MM.1S (cell line): ENCODE data around the gene BCAS3.
A peak's percentile ranks its signal among the peaks of the same experiment; 100 is the strongest.

Experiments
- DNase-seq: peaks from one replicate; pipeline ENCODE4 v3.0.0-alpha.2; 2015
- H2AFZ ChIP-seq: fragments of 300-600 bp; sonication (generic); 2 replicates; pipeline ENCODE4 v1.6.0; 2016; ENCODE audit warnings: antibody characterized with exemption, low read length
- H3F3A ChIP-seq: fragments of 300-600 bp; sonication (generic); 2 replicates; pipeline ENCODE4 v1.6.1; 2016; ENCODE audit warnings: mild to moderate bottlenecking, antibody characterized with exemption, low read length, moderate library complexity, mixed read lengths; ENCODE audit not compliant: insufficient read depth
- H3K27ac ChIP-seq: fragments of 300-600 bp; sonication (generic); 2 replicates; pipeline ENCODE4 v1.5.1; 2016; ENCODE audit warnings: mild to moderate bottlenecking, low read length
- H3K27me3 ChIP-seq: fragments of 300-600 bp; sonication (generic); replicated peaks from 2 replicates; pipeline ENCODE4 v1.6.0; 2016; ENCODE audit warnings: low read length; ENCODE audit not compliant: insufficient read depth
- H3K36me3 ChIP-seq: fragments of 300-600 bp; sonication (generic); replicated peaks from 2 replicates; pipeline ENCODE4 v1.6.1; 2016; ENCODE audit warnings: mild to moderate bottlenecking, low read length, mixed read lengths; ENCODE audit not compliant: insufficient read depth
- H3K4me1 ChIP-seq: fragments of 300-600 bp; sonication (generic); 2 replicates; pipeline ENCODE4 v1.6.1; 2016; ENCODE audit warnings: low read length, mixed read lengths
- H3K4me2 ChIP-seq: fragments of 300-600 bp; sonication (generic); 2 replicates; pipeline ENCODE4 v1.6.0; 2016; ENCODE audit warnings: low read depth, low read length
- H3K4me3 ChIP-seq: fragments of 300-600 bp; sonication (generic); 2 replicates; pipeline ENCODE4 v1.5.1; 2016; ENCODE audit warnings: low read length, mixed read lengths
- H3K79me2 ChIP-seq: fragments of 300-600 bp; sonication (generic); 2 replicates; pipeline ENCODE4 v1.6.1; 2016; ENCODE audit warnings: mixed run types, low read length, mixed read lengths
- H3K9ac ChIP-seq: fragments of 300-600 bp; sonication (generic); 2 replicates; pipeline ENCODE4 v1.6.1; 2016; ENCODE audit warnings: low read length, mixed read lengths
- H3K9me2 ChIP-seq: fragments of 300-600 bp; sonication (generic); replicated peaks from 2 replicates; pipeline ENCODE4 v1.6.1; 2016; ENCODE audit warnings: mild to moderate bottlenecking, low read length, mixed read lengths; ENCODE audit not compliant: insufficient read depth
- H3K9me3 ChIP-seq: fragments of 300-600 bp; sonication (generic); replicated peaks from 2 replicates; pipeline ENCODE4 v1.6.1; 2016; ENCODE audit warnings: mild to moderate bottlenecking, low read length, mixed read lengths; ENCODE audit not compliant: insufficient read depth
- H4K20me1 ChIP-seq: fragments of 300-600 bp; sonication (generic); 2 replicates; pipeline ENCODE4 v1.6.1; 2016; ENCODE audit warnings: mild to moderate bottlenecking, low read length, moderate library complexity, mixed read lengths; ENCODE audit not compliant: insufficient read depth
- EZH2 ChIP-seq: fragments of 300-600 bp; sonication (generic); optimal IDR thresholded peaks from 2 replicates; pipeline ENCODE3; 2017; ENCODE audit warnings: low read depth, mild to moderate bottlenecking, antibody characterized with exemption, low read length, mixed read lengths
- EZH2phosphoT487 ChIP-seq: fragments of 300-600 bp; sonication (generic); IDR thresholded peaks from 2 replicates; pipeline ENCODE4 v1.6.1; 2018; ENCODE audit warnings: antibody characterized with exemption, low read length
- TF ChIP-seq, protein P1 (sequence below): fragments of 300-600 bp; sonication (generic); IDR thresholded peaks from 2 replicates; pipeline ENCODE4 v1.5.1; 2016; ENCODE audit warnings: antibody characterized with exemption, low read length, mixed read lengths

BCAS3 gene

DNA sequence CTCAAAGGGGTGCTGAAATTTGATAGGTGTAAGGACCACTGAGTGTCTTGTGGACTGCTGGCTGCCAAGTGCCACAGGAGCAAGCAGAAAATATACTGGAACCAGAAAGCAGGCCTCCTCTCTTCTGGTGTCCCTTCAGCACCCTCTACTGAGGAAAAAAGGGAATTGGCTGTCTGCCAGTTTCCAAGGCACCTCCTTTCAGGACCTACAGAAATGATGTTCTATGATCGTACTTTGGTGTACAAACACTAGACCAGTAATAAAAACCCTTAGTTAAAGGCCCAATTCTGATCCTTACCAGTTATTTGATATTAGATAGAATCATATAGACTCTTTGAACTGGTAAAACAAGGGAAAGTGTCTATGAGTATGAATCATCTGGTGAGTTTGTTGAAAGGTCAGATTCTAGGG, 35.8 kb upstream of the BCAS3 start:
- TF ChIP-seq EZH2phosphoT487 (no peak), EZH2 (no peak)
- TF ChIP-seq, protein P1, sequence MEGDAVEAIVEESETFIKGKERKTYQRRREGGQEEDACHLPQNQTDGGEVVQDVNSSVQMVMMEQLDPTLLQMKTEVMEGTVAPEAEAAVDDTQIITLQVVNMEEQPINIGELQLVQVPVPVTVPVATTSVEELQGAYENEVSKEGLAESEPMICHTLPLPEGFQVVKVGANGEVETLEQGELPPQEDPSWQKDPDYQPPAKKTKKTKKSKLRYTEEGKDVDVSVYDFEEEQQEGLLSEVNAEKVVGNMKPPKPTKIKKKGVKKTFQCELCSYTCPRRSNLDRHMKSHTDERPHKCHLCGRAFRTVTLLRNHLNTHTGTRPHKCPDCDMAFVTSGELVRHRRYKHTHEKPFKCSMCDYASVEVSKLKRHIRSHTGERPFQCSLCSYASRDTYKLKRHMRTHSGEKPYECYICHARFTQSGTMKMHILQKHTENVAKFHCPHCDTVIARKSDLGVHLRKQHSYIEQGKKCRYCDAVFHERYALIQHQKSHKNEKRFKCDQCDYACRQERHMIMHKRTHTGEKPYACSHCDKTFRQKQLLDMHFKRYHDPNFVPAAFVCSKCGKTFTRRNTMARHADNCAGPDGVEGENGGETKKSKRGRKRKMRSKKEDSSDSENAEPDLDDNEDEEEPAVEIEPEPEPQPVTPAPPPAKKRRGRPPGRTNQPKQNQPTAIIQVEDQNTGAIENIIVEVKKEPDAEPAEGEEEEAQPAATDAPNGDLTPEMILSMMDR, result peak; percentile 67
- H3K79me2 ChIP-seq, result peaks cover 69% of the 10 kb centered on the region
- no peak overlapping the region for H3K4me2 ChIP-seq
- no peak overlapping the region for H2AFZ ChIP-seq
- no peak overlapping the region for H3K27ac ChIP-seq
- no peaks in the 10 kb centered on the region for H3K9me2 ChIP-seq
- no peaks in the 10 kb centered on the region for H4K20me1 ChIP-seq
- no peak overlapping the region for H3K9ac ChIP-seq
- DNase-seq, result peak; percentile 65
- H3K9me3 ChIP-seq, result no peaks in the 10 kb centered on the region
- H3K36me3 ChIP-seq, result no peaks in the 10 kb centered on the region
- no peaks in the 10 kb centered on the region for H3K4me1 ChIP-seq
- H3K4me3 ChIP-seq, result no peak overlapping the region
- H3K27me3 ChIP-seq, result no peaks in the 10 kb centered on the region
- H3F3A ChIP-seq, result peaks cover 2% of the 10 kb centered on the region; the same call in 1 of the 2 replicates

DNA sequence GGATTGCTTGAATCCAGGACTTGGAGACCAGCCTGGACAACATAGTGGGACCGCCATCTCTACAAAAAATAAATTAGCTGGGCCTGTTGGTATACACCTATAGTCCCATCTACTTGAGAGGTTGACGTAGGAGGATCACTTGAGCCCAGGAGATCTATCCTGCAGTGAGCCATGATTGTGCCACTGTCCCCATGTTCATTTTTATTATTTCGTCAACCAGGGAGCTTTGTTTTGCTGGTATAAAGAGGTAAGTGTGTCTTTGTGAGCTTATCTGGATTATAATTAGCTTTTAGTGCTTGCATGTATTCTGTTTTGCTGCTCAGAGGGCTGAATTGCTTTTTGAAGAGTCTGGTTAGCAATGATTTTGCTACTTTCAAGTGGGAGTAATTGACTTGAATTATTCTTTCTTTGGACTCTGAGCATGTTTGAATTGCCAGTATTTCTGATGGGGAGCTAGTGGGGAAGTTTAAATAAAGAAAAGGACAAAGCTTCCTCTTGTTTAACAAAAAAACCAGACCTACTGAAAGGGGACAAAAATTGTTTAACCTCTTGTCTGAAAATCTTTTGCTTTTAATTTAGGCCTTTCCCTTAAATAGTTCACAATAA, 31.6 kb upstream of the BCAS3 start:
- no peaks in the 10 kb centered on the region for H3K9me3 ChIP-seq
- no peak overlapping the region for H3K4me3 ChIP-seq
- no peak overlapping the region for H2AFZ ChIP-seq
- peaks cover 59% of the 10 kb centered on the region for H3K79me2 ChIP-seq
- peaks cover 4% of the 10 kb centered on the region; the same call in 1 of the 2 replicates for H3K36me3 ChIP-seq
- H3F3A ChIP-seq, result peaks cover 2% of the 10 kb centered on the region; the same call in 1 of the 2 replicates
- no peaks in the 10 kb centered on the region for H3K27me3 ChIP-seq
- no peak for TF ChIP-seq EZH2phosphoT487
- TF ChIP-seq, protein P1, result no peak
- no peak for TF ChIP-seq EZH2
- no peak for DNase-seq
- H3K27ac ChIP-seq, result no peak overlapping the region
- H3K9me2 ChIP-seq, result no peaks in the 10 kb centered on the region
- H4K20me1 ChIP-seq, result no peaks in the 10 kb centered on the region
- H3K9ac ChIP-seq, result no peak overlapping the region
- no peaks in the 10 kb centered on the region for H3K4me1 ChIP-seq
- H3K4me2 ChIP-seq, result no peak overlapping the region

DNA sequence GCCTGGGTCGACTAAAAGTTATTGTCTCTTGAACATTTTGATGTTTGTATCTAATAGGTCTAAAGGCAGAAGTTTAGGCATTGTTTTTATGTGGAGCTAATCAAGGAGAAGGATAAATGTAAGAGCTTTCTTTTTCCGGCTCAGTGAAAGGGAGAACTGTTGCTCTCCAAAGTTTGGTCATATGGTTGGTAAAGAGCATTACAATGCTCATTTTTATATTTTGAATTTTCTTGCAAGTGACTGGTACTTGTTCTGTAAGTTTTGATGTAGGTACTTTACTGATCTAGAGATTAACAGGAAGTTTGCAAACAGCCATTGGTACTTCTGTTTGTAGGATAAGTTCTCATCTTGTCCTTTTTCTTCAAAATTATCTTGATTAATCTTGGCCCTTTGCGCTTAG, 30.9 kb upstream of the BCAS3 start:
- peaks cover 4% of the 10 kb centered on the region; the same call in 1 of the 2 replicates for H3K36me3 ChIP-seq
- no peak overlapping the region for H2AFZ ChIP-seq
- H3K9ac ChIP-seq, result no peak overlapping the region
- H3K4me3 ChIP-seq, result no peak overlapping the region
- 0 out of 2 replicates have a peak, but pooled peaks cover 2% of the 10 kb centered on the region for H3K4me1 ChIP-seq
- H3K4me2 ChIP-seq, result no peak overlapping the region
- H3K9me3 ChIP-seq, result no peaks in the 10 kb centered on the region
- H3F3A ChIP-seq, result peaks cover 2% of the 10 kb centered on the region; the same call in 1 of the 2 replicates
- no peaks in the 10 kb centered on the region for H4K20me1 ChIP-seq
- H3K27ac ChIP-seq, result no peak overlapping the region
- peaks cover 56% of the 10 kb centered on the region for H3K79me2 ChIP-seq
- no peaks in the 10 kb centered on the region for H3K27me3 ChIP-seq
- no peak for DNase-seq
- no peaks in the 10 kb centered on the region for H3K9me2 ChIP-seq
- TF ChIP-seq EZH2phosphoT487 (no peak), EZH2 (no peak)
- TF ChIP-seq, protein P1, result no peak
